NCI-H82 (cell line): ENCODE results near the gene ANKRD55.
"Not testable (repeated sequence)": the region's sequence is repeated elsewhere in the genome, so short reads cannot be mapped to it uniquely, and the experiment has no call there.

Experiments used
- DNase-seq: peaks from one replicate; lab custom pipeline; 2025; lab: John Stamatoyannopoulos, UW

ANKRD55 gene

GRCh38 chr5:56253126-56253525 lies 20.0 kb upstream of the ANKRD55 start:
- no peak for DNase-seq

DNA sequence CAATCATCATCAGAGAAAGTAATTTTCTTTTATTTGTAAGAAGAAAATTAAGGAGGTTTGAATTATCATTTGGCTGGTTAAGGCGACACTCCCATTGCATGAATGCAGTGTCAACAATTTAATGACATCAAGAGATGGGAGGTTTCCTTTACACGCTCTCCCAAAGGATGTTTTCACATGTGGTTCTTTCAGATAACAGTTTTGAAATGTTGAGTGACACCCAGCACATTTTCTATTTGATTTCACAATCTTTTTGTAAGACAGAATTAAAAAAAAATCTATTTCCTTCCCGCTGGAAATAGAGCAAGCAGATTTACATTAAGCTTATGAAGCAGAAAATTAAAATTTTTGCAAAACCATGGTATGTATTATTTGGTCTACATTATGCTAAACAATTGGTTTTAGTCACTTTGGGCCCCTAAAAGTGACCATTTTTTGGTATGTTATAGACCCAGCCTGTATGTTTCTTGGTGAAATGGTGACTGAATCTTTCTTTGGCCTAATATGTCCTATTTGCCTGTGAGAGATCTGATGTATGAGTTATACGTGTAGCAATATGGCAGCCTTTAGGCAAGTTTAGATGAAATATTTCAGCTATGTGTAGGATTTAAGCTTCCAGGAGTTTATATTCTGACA lies 18.9 kb upstream of the ANKRD55 start:
- no peak for DNase-seq

DNA sequence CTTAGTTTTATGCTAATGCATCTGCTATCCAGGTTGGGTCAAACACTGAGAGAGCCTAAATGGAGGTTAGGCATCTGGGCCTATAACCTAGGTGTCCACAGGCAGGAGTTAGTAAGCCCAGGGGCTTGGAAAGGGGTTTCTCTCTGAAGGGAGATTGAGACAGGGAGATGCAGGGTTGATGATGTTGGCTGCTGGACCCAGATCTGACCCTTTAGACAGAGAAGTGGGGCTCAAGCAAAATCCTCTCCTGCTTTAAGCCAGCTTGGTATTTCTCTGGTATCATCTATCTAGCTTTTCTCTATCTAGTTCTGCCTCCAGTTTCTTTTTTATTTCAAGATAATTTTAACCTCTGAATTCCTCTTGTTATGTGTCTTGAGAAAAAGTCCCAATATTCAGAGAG lies 18.3 kb upstream of the ANKRD55 start:
- no peak for DNase-seq

- DNase-seq: no peak
These were observed 16.9 kb upstream of the ANKRD55 start for GRCh38 chr5:56250011-56250410.

DNA sequence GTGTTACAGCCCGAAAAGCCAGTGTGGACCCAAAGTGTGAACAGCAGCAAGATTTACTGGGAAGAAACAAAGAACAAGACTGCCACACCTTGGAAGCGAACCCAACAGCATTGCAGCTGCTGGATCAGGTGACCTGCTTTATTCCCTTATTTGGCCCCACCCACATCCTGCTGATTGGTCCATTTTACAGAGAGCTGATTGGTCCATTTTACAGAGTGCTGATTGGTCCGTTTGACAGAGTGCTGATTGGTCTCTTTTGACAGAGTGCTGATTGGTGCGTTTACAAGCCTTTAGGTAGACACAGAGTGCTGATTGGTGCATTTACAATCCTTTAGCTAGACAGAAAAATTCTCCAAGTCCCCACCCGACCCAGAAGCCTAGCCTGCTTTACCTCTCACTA lies 16.0 kb upstream of the ANKRD55 start:
- not testable (repeated sequence) for DNase-seq

GRCh38 chr5:56247592-56247991 lies 14.5 kb upstream of the ANKRD55 start:
- DNase-seq: no peak

- DNase-seq: no peak
These were observed 13.6 kb upstream of the ANKRD55 start for GRCh38 chr5:56246769-56247168.

- no peak for DNase-seq
These were observed 12.4 kb upstream of the ANKRD55 start for GRCh38 chr5:56245481-56245880.

GRCh38 chr5:56244627-56245026 lies 11.5 kb upstream of the ANKRD55 start:
- peak; percentile 14 for DNase-seq

DNA sequence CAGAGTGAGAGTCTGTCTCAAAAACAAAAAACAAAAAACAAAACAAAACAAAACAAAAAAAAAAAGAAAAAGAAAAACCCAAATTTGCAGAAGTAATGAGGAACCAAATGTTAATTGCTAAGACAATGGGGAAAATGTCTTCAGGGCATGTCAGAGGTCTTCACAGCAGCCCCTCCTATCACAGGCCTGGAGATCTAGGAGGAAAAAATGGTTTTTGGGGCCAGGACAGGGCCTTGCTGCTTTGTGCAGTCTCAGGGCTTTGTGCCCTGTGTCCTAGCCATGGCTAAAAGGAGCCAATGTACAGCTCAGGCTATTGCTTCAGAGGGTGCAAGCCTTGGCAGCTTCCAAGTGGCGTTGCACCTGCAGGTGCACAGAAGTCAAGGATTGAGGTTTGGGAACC lies 9.1 kb upstream of the ANKRD55 start:
- not testable (repeated sequence) for DNase-seq

DNA sequence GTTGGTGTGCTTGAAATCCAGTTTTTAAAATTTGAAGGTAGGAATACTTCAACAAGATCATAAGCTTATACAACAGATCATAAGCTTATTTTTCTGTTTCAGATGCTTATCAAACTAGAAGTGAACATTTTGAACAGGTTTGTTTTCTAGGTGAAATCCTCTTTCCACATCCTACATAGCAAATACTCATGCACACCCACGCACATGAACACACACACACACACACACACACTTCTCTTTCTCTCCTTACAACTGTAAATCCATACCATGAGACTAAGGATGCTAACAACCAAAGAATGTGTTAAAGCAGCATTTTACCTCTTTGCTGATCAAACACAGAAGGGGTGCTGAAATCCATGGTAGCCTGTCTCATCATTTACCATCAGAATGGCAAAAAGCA lies 592 bp downstream of the ANKRD55 start:
- DNase-seq: no peak

DNA sequence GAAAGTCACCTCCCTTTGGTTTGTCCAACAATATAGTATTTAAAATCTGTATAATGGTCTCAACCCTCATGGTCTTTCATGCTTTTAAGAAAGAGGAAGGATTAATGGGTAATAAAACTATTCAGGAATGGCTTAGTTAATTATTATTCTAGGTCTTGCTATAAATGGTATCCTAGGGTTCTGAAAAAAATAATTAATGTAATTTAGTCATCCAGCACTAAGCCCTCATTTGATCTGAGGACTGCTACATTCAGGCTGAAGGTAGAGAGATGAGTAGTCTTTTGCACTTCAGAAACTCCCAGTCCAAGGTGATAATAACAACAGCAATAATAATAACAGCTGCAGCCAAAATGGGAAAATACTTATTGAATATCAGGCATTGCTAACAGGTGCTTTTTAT lies 2.6 kb downstream of the ANKRD55 start:
- no peak for DNase-seq

GRCh38 chr5:56229111-56229510 lies 4.0 kb downstream of the ANKRD55 start:
- no peak for DNase-seq

- no peak for DNase-seq
These were observed 4.5 kb downstream of the ANKRD55 start for GRCh38 chr5:56228631-56229030.

DNA sequence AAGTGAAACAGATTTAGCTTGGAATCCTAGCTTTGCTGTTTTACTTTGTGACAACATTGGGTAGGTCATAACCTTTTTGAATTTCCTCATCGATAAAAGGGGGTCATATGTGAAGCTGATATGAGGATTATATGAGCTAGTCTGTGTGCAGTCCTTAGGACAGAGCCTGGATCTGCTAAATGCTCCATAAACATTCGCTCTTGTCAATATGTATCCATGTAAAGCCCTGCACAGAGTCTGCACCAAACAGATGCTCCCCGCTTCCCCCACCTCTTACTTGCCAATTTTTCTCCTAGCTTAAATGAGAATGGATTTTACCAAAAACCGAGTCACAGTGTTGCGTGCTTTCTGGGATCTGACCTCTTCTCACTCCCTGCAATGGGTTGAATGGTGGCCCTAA lies 5.4 kb downstream of the ANKRD55 start:
- no peak for DNase-seq

- not testable (repeated sequence) for DNase-seq
These were observed 9.8 kb downstream of the ANKRD55 start for GRCh38 chr5:56223298-56223697.

- not testable (repeated sequence) for DNase-seq
These were observed 11.5 kb downstream of the ANKRD55 start for GRCh38 chr5:56221601-56222000.

- no peak for DNase-seq
These were observed 17.9 kb downstream of the ANKRD55 start for GRCh38 chr5:56215019-56215830.

- peak; percentile 47 for DNase-seq
These were observed 19.1 kb downstream of the ANKRD55 start for GRCh38 chr5:56213886-56214535.

- no peak for DNase-seq
These were observed 20.8 kb downstream of the ANKRD55 start for GRCh38 chr5:56212130-56212879.

DNA sequence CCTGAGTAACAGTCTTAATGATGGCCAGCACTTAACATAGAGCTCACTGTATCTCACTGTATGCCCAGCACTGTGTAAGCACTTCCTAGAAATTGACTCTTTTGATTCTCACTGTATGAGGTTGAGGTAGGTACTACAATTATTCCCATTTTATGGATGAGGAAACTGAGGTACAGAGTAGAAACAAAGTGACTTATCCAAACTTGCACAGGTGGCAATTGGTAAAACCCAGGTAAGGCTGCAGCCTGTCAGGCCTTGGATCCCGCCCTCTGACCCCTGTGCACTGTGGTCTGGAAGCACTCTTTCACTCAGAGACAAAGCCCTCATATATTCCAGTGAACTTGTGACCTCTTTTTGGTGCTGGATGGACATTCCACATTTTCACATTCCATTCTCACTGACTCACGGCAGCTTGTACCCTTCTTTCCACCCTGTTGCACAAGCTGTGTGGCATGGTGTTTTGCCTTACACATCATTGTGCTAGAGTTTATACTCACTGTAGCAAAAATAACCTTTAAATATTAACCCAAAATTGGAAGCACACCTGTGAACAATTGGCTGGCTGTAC lies 21.7 kb downstream of the ANKRD55 start:
- no peak for DNase-seq

- DNase-seq: no peak
These were observed 24.4 kb downstream of the ANKRD55 start for GRCh38 chr5:56208681-56209080.
